H1 (cell line): ENCODE measurements around the gene EVPL. TPM values are rescaled to one million over a fixed set of nuclear protein-coding genes. Genes with fewer than 3 reads are reported as not detected.

Experiments used
- CTCF ChIA-PET: fragments of 300-600 bp; sonication (Branson Sonifier 250); formaldehyde crosslinking; loops from one replicate; lab custom pipeline; 2021; ENCODE audit not compliant: partially characterized antibody; lab: Charles Lee
- POLR2A ChIA-PET: fragments of 300-600 bp; sonication (Branson Sonifier 250); formaldehyde crosslinking; loops from one replicate; lab custom pipeline; 2021; ENCODE audit warnings: inconsistent platforms; ENCODE audit not compliant: partially characterized antibody; lab: Charles Lee
- DNase-seq, 2 experiments: peaks; one replicate each; pipeline versions ENCODE4 v3.0.0 to v3.0.0-alpha.2; 2010 to 2022; ENCODE audit warnings: low spot score in 2 of 2, low read depth in 1 of 2, mixed read lengths in 1 of 2
- FAIRE-seq: peaks from 2 replicates; lab custom pipeline; 2011; peaks lifted over from hg19 to GRCh38; lab: Jason Lieb, UNC
- H2AFZ ChIP-seq: 2 replicates; pipeline ENCODE4 v1.8.1; 2012; ENCODE audit warnings: low read length, inconsistent platforms
- H2AK5ac ChIP-seq: 2 replicates; pipeline ENCODE4 v1.6.1; 2013; ENCODE audit warnings: low read depth, low read length
- H2BK120ac ChIP-seq: replicated peaks from 2 replicates; pipeline ENCODE3; 2013; ENCODE audit warnings: low read depth, low read length, inconsistent platforms
- H2BK12ac ChIP-seq: 2 replicates; pipeline ENCODE4 v1.6.1; 2013; ENCODE audit warnings: low read depth, low read length
- H2BK15ac ChIP-seq: 2 replicates; pipeline ENCODE4 v1.6.1; 2013; ENCODE audit warnings: low read length
- H2BK20ac ChIP-seq: 2 replicates; pipeline ENCODE4 v1.6.1; 2013; ENCODE audit warnings: low read length
- H2BK5ac ChIP-seq: 2 replicates; pipeline ENCODE4 v1.6.1; 2013; ENCODE audit warnings: low read depth, low read length
- H3K14ac ChIP-seq: 2 replicates; pipeline ENCODE4 v1.6.1; 2013; ENCODE audit warnings: inconsistent platforms; ENCODE audit not compliant: insufficient read length
- H3K18ac ChIP-seq: 2 replicates; pipeline ENCODE4 v1.6.1; 2013; ENCODE audit warnings: low read length; ENCODE audit errors: extremely low read depth
- H3K23ac ChIP-seq: 2 replicates; pipeline ENCODE4 v1.6.1; 2013; ENCODE audit warnings: inconsistent platforms; ENCODE audit not compliant: insufficient read length
- H3K23me2 ChIP-seq: 2 replicates; pipeline ENCODE4 v1.6.1; 2013; ENCODE audit warnings: low read depth, low read length
- H3K27ac ChIP-seq: 2 replicates; pipeline ENCODE4 v1.6.1; 2011; ENCODE audit warnings: low read depth, low read length, inconsistent platforms
- H3K27me3 ChIP-seq, 4 experiments: replicated peaks in 1 of 4; 1 replicate in 1 of 4; 2 replicates in 3 of 4; pipeline versions ENCODE4 v1.6.1 to v1.8.1; 2011 to 2013; ENCODE audit warnings: low read length in 3 of 4, mild to moderate bottlenecking in 3 of 4, inconsistent platforms in 2 of 4, mixed read lengths in 2 of 4, moderate library complexity in 1 of 4; ENCODE audit not compliant: control insufficient read depth in 3 of 4, insufficient read depth in 3 of 4; ENCODE audit errors: extremely low read depth in 1 of 4
- H3K36me3 ChIP-seq, 4 experiments: 2 replicates each; pipeline versions ENCODE4 v1.6.1 to v1.8.1; 2011 to 2013; ENCODE audit warnings: mild to moderate bottlenecking in 4 of 4, low read length in 3 of 4, moderate library complexity in 2 of 4, control low read depth in 1 of 4, inconsistent platforms in 1 of 4; ENCODE audit not compliant: insufficient read depth in 4 of 4, control insufficient read depth in 2 of 4
- H3K4ac ChIP-seq: replicated peaks from 2 replicates; pipeline ENCODE3; 2013; ENCODE audit warnings: low read length, low read depth, mixed read lengths, inconsistent platforms; ENCODE audit not compliant: insufficient read length
- H3K4me1 ChIP-seq, 4 experiments: replicated peaks in 1 of 4; 1 replicate in 1 of 4; 2 replicates in 3 of 4; pipeline versions ENCODE4 v1.6.1 to v1.8.1; 2011 to 2013; ENCODE audit warnings: low read length in 3 of 4, inconsistent platforms in 2 of 4, mixed read lengths in 1 of 4; ENCODE audit not compliant: insufficient read depth in 4 of 4, control insufficient read depth in 3 of 4
- H3K4me2 ChIP-seq, 2 experiments: 2 replicates each; pipeline versions ENCODE4 v1.6.1 to v1.8.1; 2011 to 2013; ENCODE audit warnings: low read depth in 2 of 2, low read length in 2 of 2, control low read depth in 1 of 2, inconsistent platforms in 1 of 2, mild to moderate bottlenecking in 1 of 2; ENCODE audit not compliant: insufficient read depth in 1 of 2
- H3K4me3 ChIP-seq, 4 experiments: fragments of 200-600, 300-600 bp in 1 of 4; sonication (generic), shearing (Covaris generic), sonication (Bioruptor Twin) in 1 of 4; 2 replicates each; pipeline versions ENCODE4 v1.5.1 to v1.8.1; 2011 to 2016; ENCODE audit warnings: low read length in 4 of 4, low read depth in 3 of 4, control low read depth in 2 of 4, inconsistent platforms in 2 of 4, mild to moderate bottlenecking in 2 of 4, mixed read lengths in 1 of 4, moderate library complexity in 1 of 4; ENCODE audit not compliant: insufficient read depth in 2 of 4; ENCODE audit errors: extremely low read depth in 1 of 4
- H3K56ac ChIP-seq: replicated peaks from 2 replicates; pipeline ENCODE3; 2013; ENCODE audit warnings: low read depth, mild to moderate bottlenecking, mixed read lengths, low read length, inconsistent platforms; ENCODE audit not compliant: insufficient read length
- H3K79me1 ChIP-seq: 2 replicates; pipeline ENCODE4 v1.6.1; 2013; ENCODE audit warnings: low read depth, low read length, control low read depth
- H3K79me2 ChIP-seq, 2 experiments: 2 replicates each; pipeline versions ENCODE4 v1.6.1 to v1.8.1; 2012 to 2013; ENCODE audit warnings: low read length in 2 of 2, mild to moderate bottlenecking in 2 of 2, inconsistent platforms in 1 of 2; ENCODE audit not compliant: insufficient read depth in 2 of 2, control insufficient read depth in 1 of 2
- H3K9ac ChIP-seq, 4 experiments: replicated peaks in 1 of 4; 1 replicate in 1 of 4; 2 replicates in 3 of 4; pipeline versions ENCODE4 v1.6.1 to v1.8.1; 2011 to 2013; ENCODE audit warnings: low read depth in 3 of 4, low read length in 3 of 4, control low read depth in 2 of 4, mild to moderate bottlenecking in 2 of 4, moderate library complexity in 2 of 4, inconsistent platforms in 1 of 4; ENCODE audit errors: extremely low read depth in 1 of 4
- H3K9me3 ChIP-seq, 2 experiments: 2 replicates each; pipeline versions ENCODE4 v1.6.1 to v1.8.1; 2012 to 2013; ENCODE audit warnings: mild to moderate bottlenecking in 2 of 2, moderate library complexity in 2 of 2, control low read depth in 1 of 2, inconsistent platforms in 1 of 2, low read depth in 1 of 2, low read length in 1 of 2, mixed read lengths in 1 of 2; ENCODE audit not compliant: insufficient read depth in 2 of 2
- H4K20me1 ChIP-seq, 2 experiments: replicated peaks in 1 of 2; 2 replicates each; pipeline versions ENCODE3 to v1.8.1; 2011 to 2013; ENCODE audit warnings: inconsistent platforms in 2 of 2, low read length in 2 of 2, mild to moderate bottlenecking in 1 of 2; ENCODE audit not compliant: insufficient read depth in 2 of 2, control insufficient read depth in 1 of 2
- H4K5ac ChIP-seq: 2 replicates; pipeline ENCODE4 v1.6.1; 2013; ENCODE audit warnings: low read length, low read depth, mixed read lengths, inconsistent platforms; ENCODE audit not compliant: insufficient read length
- H4K8ac ChIP-seq: 2 replicates; pipeline ENCODE4 v1.8.0; 2013; ENCODE audit warnings: mild to moderate bottlenecking, moderate library complexity, low read length, inconsistent platforms; ENCODE audit not compliant: insufficient read depth; ENCODE audit errors: extremely low read depth
- H4K91ac ChIP-seq: replicated peaks from 2 replicates; pipeline ENCODE3; 2013; ENCODE audit warnings: low read length, mixed read lengths, inconsistent platforms; ENCODE audit not compliant: insufficient read length
- CHD1 ChIP-seq: IDR thresholded peaks from 2 replicates; pipeline ENCODE4 v1.6.1; 2012; ENCODE audit warnings: low read depth, low read length, improper control_type of control experiment
- KDM5A ChIP-seq: fragments of 200-600 bp; IDR thresholded peaks from 2 replicates; pipeline ENCODE4 v1.7.1; 2012; ENCODE audit warnings: mild to moderate bottlenecking, low read length, inconsistent platforms, mixed read lengths
- NRF1 ChIP-seq: IDR thresholded peaks from 2 replicates; pipeline ENCODE4 v1.6.1; 2011; ENCODE audit warnings: mild to moderate bottlenecking, low read depth, low read length, improper control_type of control experiment
- RBBP5 ChIP-seq: IDR thresholded peaks from 2 replicates; pipeline ENCODE4 v1.7.1; 2012; ENCODE audit warnings: low read depth, mild to moderate bottlenecking, inconsistent platforms, low read length, moderate library complexity, borderline replicate concordance
- WGBS, 2 experiments: shearing (Covaris generic) in 1 of 2; methylation state at CpG; one replicate each; pipeline versions ENCODE4 v1.1.6 to v1.1.7; 2013 to 2015; ENCODE audit warnings: low lambda C conversion rate in 2 of 2, mixed read lengths in 2 of 2, inconsistent platforms in 1 of 2, low coverage in 1 of 2, missing lambda C conversion rate in 1 of 2; ENCODE audit not compliant: insufficient replicate concordance in 2 of 2, insufficient coverage in 1 of 2, insufficient read length in 1 of 2; ENCODE audit errors: extremely low coverage in 1 of 2, missing lambda C conversion rate in 1 of 2; 5-methylcytosine and 5-hydroxymethylcytosine counted together
- polyA plus RNA-seq, 7 experiments: library from polyadenylated mRNA; depleted of rRNA in 3 of 7; stranded (reverse) in 5 of 7; unstranded in 2 of 7; fragments of >200 nt in 5 of 7; fragments of 200-250 nt in 2 of 7; gene quantifications; 1 replicate in 5 of 7; 2 replicates in 1 of 7; 4 replicates in 1 of 7; pipeline versions ENCODE4 v1.2.1 to v1.2.3, GENCODE V29; 2011 to 2013; ENCODE audit warnings: missing spikeins in 2 of 7, mixed read lengths in 2 of 7
- total RNA-seq: library from RNA; stranded (reverse); fragmentation: NEBNext Ultra II Directional; extraction: Animal tissue kit (Norgen Biotek cat#: 25700); gene quantifications from 2 replicates; pipeline ENCODE4 v1.2.1, GENCODE V29; 2021
- TF ChIP-seq, protein P1 (sequence below): IDR thresholded peaks from 2 replicates; pipeline ENCODE4 v1.6.1; 2012; ENCODE audit warnings: inconsistent platforms

Gene EVPL
- total and polyA plus RNA-seq, 2 of the 8 experiments (the other 6 are each of a cell fraction or from before 2014, with no cell fraction given), result 0.20 to 0.99 TPM

DNA sequence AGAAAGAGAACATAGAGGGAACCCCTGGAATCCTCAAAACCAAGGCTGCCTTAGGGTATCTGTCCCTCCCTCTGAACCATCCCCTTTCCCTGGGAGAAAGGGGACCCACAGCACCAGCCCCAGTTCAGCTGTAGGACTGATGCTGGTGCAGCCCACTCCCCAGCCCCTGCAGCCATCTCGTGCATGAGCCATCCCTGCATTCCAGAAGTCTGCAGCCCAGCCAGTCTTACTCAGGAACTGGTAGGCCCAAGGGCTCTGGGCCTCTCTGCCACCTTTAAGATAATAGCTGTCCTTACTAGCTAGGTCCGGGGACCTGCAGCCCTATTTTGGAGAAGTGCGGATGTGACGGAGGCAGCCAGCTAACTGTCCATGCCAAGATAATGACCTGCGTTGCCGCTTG, 6.0 kb upstream of the EVPL start:
- no peak overlapping the region for H3K23ac ChIP-seq
- no peak overlapping the region for H2BK20ac ChIP-seq
- no peak overlapping the region for H3K14ac ChIP-seq
- CTCF ChIA-PET, result interaction anchor here (0.6 to 13.7 kb wide), 8 partner anchors 8 to 364 kb away, joined by 3 to 229 read pairs (median 4); partner anchors contain the start of gene CDK3
- H3K79me1 ChIP-seq, result no peaks in the 10 kb centered on the region
- H4K20me1 ChIP-seq, result peaks cover 0 to 2% of the 10 kb centered on the region in 2 experiments
- H3K79me2 ChIP-seq, result no peaks in the 10 kb centered on the region
- no peaks in the 10 kb centered on the region for H3K23me2 ChIP-seq
- no peak overlapping the region for H4K8ac ChIP-seq
- no peak overlapping the region for H2BK12ac ChIP-seq
- FAIRE-seq (no peak), DNase-seq (no peak)
- no peak overlapping the region for H3K4me3 ChIP-seq
- TF ChIP-seq NRF1, result no peak
- TF ChIP-seq, protein P1, sequence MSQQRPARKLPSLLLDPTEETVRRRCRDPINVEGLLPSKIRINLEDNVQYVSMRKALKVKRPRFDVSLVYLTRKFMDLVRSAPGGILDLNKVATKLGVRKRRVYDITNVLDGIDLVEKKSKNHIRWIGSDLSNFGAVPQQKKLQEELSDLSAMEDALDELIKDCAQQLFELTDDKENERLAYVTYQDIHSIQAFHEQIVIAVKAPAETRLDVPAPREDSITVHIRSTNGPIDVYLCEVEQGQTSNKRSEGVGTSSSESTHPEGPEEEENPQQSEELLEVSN, result no peak
- no peak for TF ChIP-seq CHD1
- TF ChIP-seq KDM5A, result no peak
- TF ChIP-seq RBBP5, result no peak
- no peak overlapping the region for H3K4ac ChIP-seq
- no peak overlapping the region for H2AFZ ChIP-seq
- 92% methylated on average over 6 of the region's 6 CpGs; no CpG with 5 or more reads in 1 of the 2 experiments for WGBS, 2 experiments
- H4K91ac ChIP-seq, result no peak overlapping the region
- POLR2A ChIA-PET, result interaction anchor here (0.7 to 3.0 kb wide), 3 partner anchors 19 to 90 kb away, joined by 3 to 9 read pairs (median 4); partner anchors contain the start of gene ZACN
- no peak overlapping the region for H3K27ac ChIP-seq
- no peaks in the 10 kb centered on the region; a peak in 1 of 8 replicates for H3K36me3 ChIP-seq
- H3K9ac ChIP-seq, result no peak overlapping the region
- no peak overlapping the region for H2AK5ac ChIP-seq
- no peak overlapping the region for H3K56ac ChIP-seq
- H3K18ac ChIP-seq, result no peak overlapping the region
- no peak overlapping the region for H2BK5ac ChIP-seq
- no peaks in the 10 kb centered on the region for H3K27me3 ChIP-seq
- peaks cover 0 to 17% (median 9%) of the 10 kb centered on the region in 4 experiments; a peak in 6 of 7 replicates for H3K4me1 ChIP-seq
- no peaks in the 10 kb centered on the region for H3K9me3 ChIP-seq
- no peak overlapping the region for H4K5ac ChIP-seq
- H2BK15ac ChIP-seq, result no peak overlapping the region
- no peak overlapping the region for H3K4me2 ChIP-seq
- H2BK120ac ChIP-seq, result no peak overlapping the region
